CD14-positive monocyte (primary cell): ENCODE measurements around the gene ADAMTS17. TPM values are rescaled to one million over a fixed set of nuclear protein-coding genes. Genes with fewer than 3 reads are reported as not detected.

Source experiments
- DNase-seq, 3 donors: peaks; one replicate each; pipeline ENCODE4 v3.0.0-alpha.2; 2011 to 2022
- H2AFZ ChIP-seq: 2 replicates; pipeline ENCODE4 v1.6.0; 2012; ENCODE audit warnings: mild to moderate bottlenecking, low read depth, low read length, inconsistent platforms; ENCODE audit not compliant: insufficient read depth, poor library complexity, severe bottlenecking
- H3K27ac ChIP-seq, 2 donors: 1 replicate in 1 of 2; 2 replicates in 1 of 2; pipeline ENCODE4 v1.5.1; 2012 to 2013; ENCODE audit warnings: low read length in 2 of 2, control low read depth in 1 of 2, inconsistent platforms in 1 of 2, low read depth in 1 of 2, mild to moderate bottlenecking in 1 of 2
- H3K27me3 ChIP-seq, 2 donors: one replicate each; pipeline versions ENCODE4 v1.6.0 to v1.6.1; 2011 to 2013; ENCODE audit warnings: low read length in 2 of 2; ENCODE audit not compliant: control insufficient read depth in 2 of 2, insufficient read depth in 2 of 2
- H3K36me3 ChIP-seq, 2 donors: replicated peaks in 1 of 2; 1 replicate in 1 of 2; 2 replicates in 1 of 2; pipeline versions ENCODE4 v1.5.1 to v1.6.1; 2012 to 2013; ENCODE audit warnings: low read length in 2 of 2, control low read depth in 1 of 2, inconsistent platforms in 1 of 2, mild to moderate bottlenecking in 1 of 2; ENCODE audit not compliant: insufficient read depth in 2 of 2, control insufficient read depth in 1 of 2
- H3K4me1 ChIP-seq, 2 donors: 1 replicate in 1 of 2; 2 replicates in 1 of 2; pipeline versions ENCODE4 v1.5.1 to v1.6.1; 2012 to 2013; ENCODE audit warnings: low read length in 2 of 2, control low read depth in 1 of 2, inconsistent platforms in 1 of 2, mild to moderate bottlenecking in 1 of 2, moderate library complexity in 1 of 2; ENCODE audit not compliant: insufficient read depth in 2 of 2, control insufficient read depth in 1 of 2
- H3K4me2 ChIP-seq: replicated peaks from 2 replicates; pipeline ENCODE3; 2012; ENCODE audit warnings: low read length, moderate library complexity, mild to moderate bottlenecking; ENCODE audit not compliant: poor library complexity, severe bottlenecking; ENCODE audit errors: extremely low read depth
- H3K4me3 ChIP-seq, 3 experiments: fragments of 200-600 bp in 1 of 3; sonication (generic) in 1 of 3; replicated peaks in 1 of 3; 1 replicate in 2 of 3; 2 replicates in 1 of 3; pipeline ENCODE4 v1.5.1; 2011 to 2013; ENCODE audit warnings: low read length in 3 of 3, mild to moderate bottlenecking in 3 of 3, control low read depth in 2 of 3, low read depth in 2 of 3, inconsistent platforms in 1 of 3, moderate library complexity in 1 of 3
- H3K79me2 ChIP-seq: 2 replicates; pipeline ENCODE4 v1.6.0; 2012; ENCODE audit warnings: mild to moderate bottlenecking, control low read depth, inconsistent platforms, low read length, moderate library complexity; ENCODE audit not compliant: insufficient read depth
- H3K9ac ChIP-seq: 2 replicates; pipeline ENCODE4 v1.6.0; 2017; ENCODE audit warnings: low read length, mild to moderate bottlenecking; ENCODE audit not compliant: insufficient read depth, poor library complexity, severe bottlenecking
- H3K9me3 ChIP-seq, 2 donors: replicated peaks in 1 of 2; 1 replicate in 1 of 2; 2 replicates in 1 of 2; pipeline versions ENCODE4 v1.5.1 to v1.6.1; 2012 to 2013; ENCODE audit warnings: low read length in 2 of 2, control low read depth in 1 of 2; ENCODE audit not compliant: control insufficient read depth in 1 of 2, insufficient read depth in 1 of 2
- H4K20me1 ChIP-seq: 2 replicates; pipeline ENCODE4 v1.6.0; 2012; ENCODE audit warnings: mild to moderate bottlenecking, low read length, control low read depth, moderate library complexity; ENCODE audit not compliant: insufficient read depth
- H3K27ac Mint-ChIP-seq, 7 donors: one replicate each; pipeline ENCODE4 v1.8.0; 2020; ENCODE audit warnings: mild to moderate bottlenecking in 7 of 7, mixed read lengths in 7 of 7, moderate library complexity in 6 of 7, inconsistent platforms in 2 of 7
- H3K27me3 Mint-ChIP-seq, 3 donors: one replicate each; pipeline ENCODE4 v1.8.0; 2021 to 2022; ENCODE audit warnings: low read depth in 3 of 3, mild to moderate bottlenecking in 3 of 3, mixed read lengths in 3 of 3, moderate library complexity in 3 of 3, inconsistent platforms in 1 of 3
- H3K36me3 Mint-ChIP-seq, 2 donors: one replicate each; pipeline ENCODE4 v1.8.0; 2020; ENCODE audit warnings: mixed read lengths in 2 of 2, inconsistent platforms in 1 of 2, mild to moderate bottlenecking in 1 of 2
- H3K4me1 Mint-ChIP-seq: one replicate; pipeline ENCODE4 v1.8.0; 2020; ENCODE audit warnings: mild to moderate bottlenecking, mixed read lengths
- H3K4me3 Mint-ChIP-seq, 2 donors: one replicate each; pipeline ENCODE4 v1.8.0; 2020; ENCODE audit warnings: mild to moderate bottlenecking in 2 of 2, mixed read lengths in 2 of 2, moderate library complexity in 1 of 2
- H3K9me3 Mint-ChIP-seq, 7 donors: one replicate each; pipeline ENCODE4 v1.8.0; 2020 to 2022; ENCODE audit warnings: mixed read lengths in 7 of 7, mild to moderate bottlenecking in 6 of 7, moderate library complexity in 6 of 7, inconsistent platforms in 2 of 7
- WGBS: methylation state at CpG from one replicate; pipeline ENCODE4 v1.1.5; 2013; ENCODE audit warnings: missing lambda C conversion rate; ENCODE audit not compliant: insufficient coverage; 5-methylcytosine and 5-hydroxymethylcytosine counted together
- intact Hi-C, 2 donors: fragments of 100-400 bp; cut with micrococcal nuclease; formaldehyde crosslinking; loops; one replicate each; pipeline versions ENCODE4 v1.15.0 to v1.15.1; 2023
- polyA plus RNA-seq, 3 donors: library from polyadenylated mRNA; depleted of rRNA in 1 of 3; unstranded in 2 of 3; stranded (reverse) in 1 of 3; fragments of 300-500 nt in 2 of 3; fragments of >200 nt in 1 of 3; fragmentation: Illumina TruSeq in 2 of 3; gene quantifications; 1 replicate in 2 of 3; 2 replicates in 1 of 3; pipeline ENCODE4 v1.2.3, GENCODE V29; 2012 to 2021
- TF ChIP-seq, protein P1 (sequence below): fragments of 200-600 bp; IDR thresholded peaks from one replicate; pipeline ENCODE4 v1.8.0; 2022; ENCODE audit warnings: antibody characterized with exemption, mild to moderate bottlenecking

ADAMTS17 gene
- polyA plus RNA-seq, 3 donors = 0.03 to 0.25 TPM; not detected in 1

DNA sequence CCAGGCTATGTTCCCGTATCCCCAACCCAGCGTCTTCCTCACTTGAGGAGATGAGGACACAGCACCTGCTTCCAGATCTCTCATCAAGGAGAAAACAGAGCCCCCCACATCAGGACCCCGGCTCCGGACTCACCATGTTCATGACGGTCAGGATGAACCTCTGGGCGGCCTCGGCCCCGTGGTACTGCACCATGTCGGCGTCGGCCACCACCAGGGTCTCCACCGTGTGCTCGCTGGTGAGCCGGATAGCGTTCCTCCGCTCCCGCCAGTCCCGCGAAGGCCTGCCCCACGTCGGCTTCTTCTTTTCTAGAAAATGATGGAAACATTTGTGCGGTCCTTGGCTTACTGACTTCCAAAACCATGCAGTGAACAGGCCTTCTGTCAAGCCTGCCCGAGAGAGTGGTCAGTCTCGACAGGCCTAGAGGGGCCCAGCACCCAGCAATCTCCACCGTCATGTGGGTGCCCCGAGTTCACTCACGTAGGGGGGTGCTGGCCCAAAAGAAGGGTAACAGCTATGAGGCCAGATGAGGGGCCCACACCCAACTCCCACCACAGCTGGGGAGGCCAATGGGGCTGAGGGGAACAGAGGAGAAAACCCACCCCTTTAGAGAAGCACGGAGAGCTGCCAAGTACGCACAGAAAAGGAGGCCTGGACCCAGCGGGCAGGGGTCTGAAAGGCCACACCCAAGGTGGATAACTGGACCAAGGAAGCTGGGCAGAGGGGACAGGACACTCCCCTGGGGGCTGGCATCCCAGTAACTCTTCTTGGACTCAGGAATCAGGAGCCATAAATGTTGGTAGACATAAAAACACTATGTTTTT, 60.5 kb downstream of the ADAMTS17 start:
- Mint-ChIP-seq H3K27ac (no peak overlapping the region), H3K27me3 (peaks cover 2% of the 10 kb centered on the region in 3 donors), H3K4me1 (no peaks in the 10 kb centered on the region), H3K36me3 (no peaks in the 10 kb centered on the region), H3K4me3 (no peak overlapping the region), H3K9me3 (peaks cover 15 to 46% (median 22%) of the 10 kb centered on the region in 7 donors)
- no peak overlapping the region for H2AFZ ChIP-seq
- peaks cover 18 to 30% of the 10 kb centered on the region in 2 donors for H3K9me3 ChIP-seq
- intact Hi-C loops = no loop called here
- H3K79me2 ChIP-seq = no peaks in the 10 kb centered on the region
- WGBS = 92% methylated on average over 24 of the region's 30 CpGs
- H4K20me1 ChIP-seq = no peaks in the 10 kb centered on the region
- no peak overlapping the region for H3K27ac ChIP-seq
- no peaks in the 10 kb centered on the region for H3K27me3 ChIP-seq
- no peak overlapping the region for H3K9ac ChIP-seq
- TF ChIP-seq, protein P1, sequence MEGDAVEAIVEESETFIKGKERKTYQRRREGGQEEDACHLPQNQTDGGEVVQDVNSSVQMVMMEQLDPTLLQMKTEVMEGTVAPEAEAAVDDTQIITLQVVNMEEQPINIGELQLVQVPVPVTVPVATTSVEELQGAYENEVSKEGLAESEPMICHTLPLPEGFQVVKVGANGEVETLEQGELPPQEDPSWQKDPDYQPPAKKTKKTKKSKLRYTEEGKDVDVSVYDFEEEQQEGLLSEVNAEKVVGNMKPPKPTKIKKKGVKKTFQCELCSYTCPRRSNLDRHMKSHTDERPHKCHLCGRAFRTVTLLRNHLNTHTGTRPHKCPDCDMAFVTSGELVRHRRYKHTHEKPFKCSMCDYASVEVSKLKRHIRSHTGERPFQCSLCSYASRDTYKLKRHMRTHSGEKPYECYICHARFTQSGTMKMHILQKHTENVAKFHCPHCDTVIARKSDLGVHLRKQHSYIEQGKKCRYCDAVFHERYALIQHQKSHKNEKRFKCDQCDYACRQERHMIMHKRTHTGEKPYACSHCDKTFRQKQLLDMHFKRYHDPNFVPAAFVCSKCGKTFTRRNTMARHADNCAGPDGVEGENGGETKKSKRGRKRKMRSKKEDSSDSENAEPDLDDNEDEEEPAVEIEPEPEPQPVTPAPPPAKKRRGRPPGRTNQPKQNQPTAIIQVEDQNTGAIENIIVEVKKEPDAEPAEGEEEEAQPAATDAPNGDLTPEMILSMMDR = no peak
- no peak overlapping the region for H3K4me2 ChIP-seq
- no peaks in the 10 kb centered on the region for H3K36me3 ChIP-seq
- H3K4me3 ChIP-seq = no peak overlapping the region
- no peak for DNase-seq
- no peaks in the 10 kb centered on the region for H3K4me1 ChIP-seq

DNA sequence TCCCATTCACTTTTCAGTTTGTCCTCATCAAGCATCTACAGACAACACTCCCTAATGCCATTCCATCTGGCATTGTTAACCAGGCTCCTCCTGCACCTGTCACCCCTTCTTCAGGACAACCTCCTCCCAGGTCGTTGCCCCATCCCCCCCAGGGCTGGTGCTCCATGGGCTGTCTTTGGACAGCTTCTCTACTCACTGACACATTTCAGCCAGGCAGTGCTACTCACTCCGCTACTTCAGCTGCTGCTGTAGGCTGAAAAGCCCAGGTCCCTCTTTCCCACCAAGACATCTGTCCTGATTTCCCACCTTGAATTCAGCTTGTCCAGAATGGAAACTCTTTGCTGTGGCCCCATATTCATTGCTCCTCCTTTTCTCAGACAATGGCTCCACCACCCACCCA, 61.9 kb downstream of the ADAMTS17 start:
- no peak overlapping the region for H3K4me2 ChIP-seq
- Mint-ChIP-seq H3K4me1 (no peaks in the 10 kb centered on the region), H3K4me3 (no peak overlapping the region), H3K36me3 (no peaks in the 10 kb centered on the region), H3K9me3 (peaks cover 11 to 45% (median 21%) of the 10 kb centered on the region in 7 donors), H3K27me3 (peaks cover 0 to 2% (median 2%) of the 10 kb centered on the region in 3 donors), H3K27ac (no peak overlapping the region)
- no peaks in the 10 kb centered on the region for H3K27me3 ChIP-seq
- no peak overlapping the region for H3K27ac ChIP-seq
- no peak overlapping the region for H3K4me3 ChIP-seq
- no peaks in the 10 kb centered on the region for H4K20me1 ChIP-seq
- no peak for DNase-seq
- H3K79me2 ChIP-seq = no peaks in the 10 kb centered on the region
- intact Hi-C loops = no loop called here
- H3K9ac ChIP-seq = no peak overlapping the region
- TF ChIP-seq, protein P1 = no peak
- H3K36me3 ChIP-seq = no peaks in the 10 kb centered on the region
- 64% methylated on average over 2 of the region's 2 CpGs for WGBS
- H3K9me3 ChIP-seq = peaks cover 16 to 24% of the 10 kb centered on the region in 2 donors
- no peak overlapping the region for H2AFZ ChIP-seq
- no peaks in the 10 kb centered on the region for H3K4me1 ChIP-seq
